Esophagus squamous epithelium (tissue), 4 donors: ENCODE data around the gene WFDC6.

ENCODE experiments used
- POLR2A ChIP-seq, 4 donors: fragments of 450-650 bp; IDR thresholded peaks; one replicate each; pipeline ENCODE4 v1.6.1; 2017; ENCODE audit warnings: antibody characterized with exemption in 4 of 4, mild to moderate bottlenecking in 4 of 4, moderate library complexity in 3 of 4
- TF ChIP-seq, protein P1 (sequence below), 6 experiments: fragments of 450-650 bp in 4 of 6; fragments of 200-600 bp in 2 of 6; sonication (generic) in 2 of 6; IDR thresholded peaks; one replicate each; pipeline ENCODE4 v1.5.1; 2016 to 2019; ENCODE audit warnings: antibody characterized with exemption in 6 of 6, mild to moderate bottlenecking in 4 of 6, moderate library complexity in 4 of 6

DNA sequence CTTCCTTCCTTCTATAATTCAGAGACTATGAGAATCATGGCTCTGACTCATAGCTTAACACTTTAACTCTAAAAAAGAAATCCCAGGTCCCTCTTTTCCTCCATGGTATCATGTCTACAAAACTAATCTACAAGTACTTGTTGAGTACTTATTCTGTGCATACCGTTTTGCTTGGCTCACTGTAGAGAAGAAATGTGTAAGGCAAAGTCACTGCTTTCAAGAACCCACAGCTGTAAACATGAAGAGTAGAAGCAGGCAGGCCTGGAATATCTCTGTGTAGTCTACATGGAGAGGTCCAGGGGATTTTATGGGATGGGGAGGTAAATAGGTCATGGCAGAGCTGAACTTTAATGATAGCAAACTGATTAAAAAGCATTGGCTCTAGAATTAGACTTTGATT lies 37.7 kb downstream of the WFDC6 start:
- TF ChIP-seq POLR2A (IDR thresholded peaks at IDR 0.05): no peak
- TF ChIP-seq, protein P1, sequence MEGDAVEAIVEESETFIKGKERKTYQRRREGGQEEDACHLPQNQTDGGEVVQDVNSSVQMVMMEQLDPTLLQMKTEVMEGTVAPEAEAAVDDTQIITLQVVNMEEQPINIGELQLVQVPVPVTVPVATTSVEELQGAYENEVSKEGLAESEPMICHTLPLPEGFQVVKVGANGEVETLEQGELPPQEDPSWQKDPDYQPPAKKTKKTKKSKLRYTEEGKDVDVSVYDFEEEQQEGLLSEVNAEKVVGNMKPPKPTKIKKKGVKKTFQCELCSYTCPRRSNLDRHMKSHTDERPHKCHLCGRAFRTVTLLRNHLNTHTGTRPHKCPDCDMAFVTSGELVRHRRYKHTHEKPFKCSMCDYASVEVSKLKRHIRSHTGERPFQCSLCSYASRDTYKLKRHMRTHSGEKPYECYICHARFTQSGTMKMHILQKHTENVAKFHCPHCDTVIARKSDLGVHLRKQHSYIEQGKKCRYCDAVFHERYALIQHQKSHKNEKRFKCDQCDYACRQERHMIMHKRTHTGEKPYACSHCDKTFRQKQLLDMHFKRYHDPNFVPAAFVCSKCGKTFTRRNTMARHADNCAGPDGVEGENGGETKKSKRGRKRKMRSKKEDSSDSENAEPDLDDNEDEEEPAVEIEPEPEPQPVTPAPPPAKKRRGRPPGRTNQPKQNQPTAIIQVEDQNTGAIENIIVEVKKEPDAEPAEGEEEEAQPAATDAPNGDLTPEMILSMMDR (IDR thresholded peaks at IDR 0.05): no peak
